SU-DHL-6 (cell line): ENCODE measurements around the gene CARMIL1.

Source experiments
- EZH2phosphoT487 ChIP-seq: fragments of 200-600 bp; sonication (generic), shearing (Covaris generic); conservative IDR thresholded peaks from 2 replicates; pipeline ENCODE4 v1.6.1; 2018; ENCODE audit warnings: mild to moderate bottlenecking, antibody characterized with exemption, low read length, moderate library complexity, mixed read lengths
- TF ChIP-seq, protein P1 (sequence below): fragments of 200-600 bp; sonication (generic); IDR thresholded peaks from one replicate; pipeline ENCODE4 v1.5.1; 2017; ENCODE audit warnings: antibody characterized with exemption, mild to moderate bottlenecking, low read length, moderate library complexity; ENCODE audit not compliant: insufficient read depth, poor library complexity, severe bottlenecking

DNA sequence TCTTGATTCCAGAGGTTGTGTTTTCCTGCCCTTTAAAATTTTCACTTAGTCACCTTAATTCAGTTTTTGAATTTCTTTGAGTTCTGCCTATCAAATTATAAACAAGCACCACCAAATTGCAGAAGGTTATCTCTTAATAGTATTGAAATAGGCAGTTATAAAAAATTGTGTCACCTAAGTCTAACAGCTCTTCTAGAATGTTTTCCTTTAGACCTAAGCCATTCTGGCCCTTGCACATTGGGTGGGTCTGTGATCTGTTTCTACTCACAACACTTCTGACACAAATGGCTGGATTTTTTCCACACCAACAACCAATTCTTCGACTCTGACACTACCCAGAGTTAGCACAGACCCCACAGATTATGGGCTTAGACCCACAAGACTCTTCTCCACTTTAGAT, 101.9 kb downstream of the CARMIL1 start:
- TF ChIP-seq, protein P1, sequence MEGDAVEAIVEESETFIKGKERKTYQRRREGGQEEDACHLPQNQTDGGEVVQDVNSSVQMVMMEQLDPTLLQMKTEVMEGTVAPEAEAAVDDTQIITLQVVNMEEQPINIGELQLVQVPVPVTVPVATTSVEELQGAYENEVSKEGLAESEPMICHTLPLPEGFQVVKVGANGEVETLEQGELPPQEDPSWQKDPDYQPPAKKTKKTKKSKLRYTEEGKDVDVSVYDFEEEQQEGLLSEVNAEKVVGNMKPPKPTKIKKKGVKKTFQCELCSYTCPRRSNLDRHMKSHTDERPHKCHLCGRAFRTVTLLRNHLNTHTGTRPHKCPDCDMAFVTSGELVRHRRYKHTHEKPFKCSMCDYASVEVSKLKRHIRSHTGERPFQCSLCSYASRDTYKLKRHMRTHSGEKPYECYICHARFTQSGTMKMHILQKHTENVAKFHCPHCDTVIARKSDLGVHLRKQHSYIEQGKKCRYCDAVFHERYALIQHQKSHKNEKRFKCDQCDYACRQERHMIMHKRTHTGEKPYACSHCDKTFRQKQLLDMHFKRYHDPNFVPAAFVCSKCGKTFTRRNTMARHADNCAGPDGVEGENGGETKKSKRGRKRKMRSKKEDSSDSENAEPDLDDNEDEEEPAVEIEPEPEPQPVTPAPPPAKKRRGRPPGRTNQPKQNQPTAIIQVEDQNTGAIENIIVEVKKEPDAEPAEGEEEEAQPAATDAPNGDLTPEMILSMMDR, result no peak
- TF ChIP-seq EZH2phosphoT487, result no peak
